ENCODE measurements around the gene IGSF9B. TPM values are rescaled to one million over a fixed set of nuclear protein-coding genes. Genes with fewer than 3 reads are reported as not detected.
A peak's percentile ranks its signal among the peaks of the same experiment; 100 is the strongest.

Gene IGSF9B
- total RNA-seq, 1 donor from 2014 or later: 91.8 TPM

DNA sequence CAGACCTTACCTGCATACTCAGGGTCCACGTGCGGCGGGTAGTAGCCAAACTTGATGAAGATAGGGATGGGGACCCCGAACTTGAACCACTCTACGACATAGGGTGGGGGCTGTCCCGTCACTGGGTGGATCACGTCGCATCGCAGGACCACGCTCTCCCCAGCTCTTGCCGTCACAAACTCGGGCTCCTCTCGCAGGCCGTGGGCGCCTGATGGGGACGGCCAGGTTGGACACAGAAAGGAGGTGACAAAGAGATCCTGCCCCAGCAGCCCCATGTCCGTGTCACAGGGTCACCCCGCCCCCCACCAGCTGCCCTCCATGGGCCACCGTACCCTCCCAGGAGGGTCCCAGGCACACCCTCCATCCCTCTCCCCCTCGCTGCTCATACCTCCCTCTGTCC is 10.7 kb downstream of the IGSF9B start:
- no peak for DNase-seq
- no peaks in the 10 kb centered on the region for H3K27me3 Mint-ChIP-seq
- H3K36me3 Mint-ChIP-seq (ENCODE audit: low read depth): peaks cover 38% of the 10 kb centered on the region
- H3K4me3 Mint-ChIP-seq: peak overlapping the region; percentile 88
- intact Hi-C loops (cut with micrococcal nuclease): loop anchor here (5.0 kb wide), 1 partner anchor 276 kb away; the partner anchor contains the start of genes NCAPD3 and VPS26B
- peak overlapping the region; percentile 97 for H3K27ac Mint-ChIP-seq
- H3K4me1 Mint-ChIP-seq: peaks cover 77% of the 10 kb centered on the region
- no peaks in the 10 kb centered on the region for H3K9me3 Mint-ChIP-seq

DNA sequence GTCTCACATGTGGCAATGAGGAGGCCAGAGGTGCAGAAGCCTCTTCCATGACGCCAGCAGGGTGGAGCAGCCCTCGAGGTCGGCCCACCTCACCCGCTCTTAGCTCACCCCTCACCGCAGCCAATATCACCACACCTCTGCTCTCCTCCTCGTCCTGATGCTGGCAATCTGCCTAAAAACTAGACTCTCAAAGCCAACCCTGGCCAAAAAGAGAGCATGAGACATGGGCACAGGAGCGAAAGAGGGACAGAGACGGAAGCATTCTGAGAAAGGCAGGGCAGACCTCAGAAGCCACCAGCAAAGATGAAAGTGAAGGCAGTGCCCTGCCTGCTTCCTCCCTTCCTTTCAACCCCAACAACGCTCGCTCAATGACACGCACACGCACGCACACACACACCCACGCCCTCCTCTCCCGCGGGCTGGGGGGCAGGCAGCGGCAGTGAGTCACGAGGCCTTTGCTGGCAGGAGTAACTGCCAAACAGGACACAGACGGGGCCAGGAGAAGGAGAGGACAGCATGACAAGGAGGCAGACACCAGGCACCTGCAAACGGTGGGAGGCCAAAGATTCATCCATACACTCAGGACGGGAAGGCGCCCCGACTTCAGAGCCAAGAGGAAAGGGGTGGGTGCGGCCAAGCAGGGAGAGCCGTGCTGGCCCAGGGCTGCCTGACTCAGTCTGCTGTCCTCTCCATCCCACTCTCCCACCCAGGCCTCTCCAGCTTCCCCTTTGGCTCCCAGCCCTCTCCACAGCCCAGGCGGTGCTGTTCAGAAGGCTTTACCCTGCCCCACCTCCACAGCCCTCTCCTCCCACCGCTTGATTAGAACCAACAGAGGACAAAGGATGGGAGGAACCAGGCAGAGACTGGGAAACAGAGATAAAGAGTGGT is 11.4 kb downstream of the IGSF9B start:
- Mint-ChIP-seq H3K27me3 (no peaks in the 10 kb centered on the region), H3K27ac (peak overlapping the region; percentile 97), H3K4me3 (peak overlapping the region; percentile 88), H3K36me3 (ENCODE audit: low read depth) (peaks cover 43% of the 10 kb centered on the region), H3K4me1 (peaks cover 80% of the 10 kb centered on the region), H3K9me3 (no peaks in the 10 kb centered on the region)
- DNase-seq: peak; percentile 95
- intact Hi-C loops (cut with micrococcal nuclease): loop anchor here (1.0 to 5.0 kb wide), 2 partner anchors 17 to 277 kb away; partner anchors contain the start of genes NCAPD3 and VPS26B

DNA sequence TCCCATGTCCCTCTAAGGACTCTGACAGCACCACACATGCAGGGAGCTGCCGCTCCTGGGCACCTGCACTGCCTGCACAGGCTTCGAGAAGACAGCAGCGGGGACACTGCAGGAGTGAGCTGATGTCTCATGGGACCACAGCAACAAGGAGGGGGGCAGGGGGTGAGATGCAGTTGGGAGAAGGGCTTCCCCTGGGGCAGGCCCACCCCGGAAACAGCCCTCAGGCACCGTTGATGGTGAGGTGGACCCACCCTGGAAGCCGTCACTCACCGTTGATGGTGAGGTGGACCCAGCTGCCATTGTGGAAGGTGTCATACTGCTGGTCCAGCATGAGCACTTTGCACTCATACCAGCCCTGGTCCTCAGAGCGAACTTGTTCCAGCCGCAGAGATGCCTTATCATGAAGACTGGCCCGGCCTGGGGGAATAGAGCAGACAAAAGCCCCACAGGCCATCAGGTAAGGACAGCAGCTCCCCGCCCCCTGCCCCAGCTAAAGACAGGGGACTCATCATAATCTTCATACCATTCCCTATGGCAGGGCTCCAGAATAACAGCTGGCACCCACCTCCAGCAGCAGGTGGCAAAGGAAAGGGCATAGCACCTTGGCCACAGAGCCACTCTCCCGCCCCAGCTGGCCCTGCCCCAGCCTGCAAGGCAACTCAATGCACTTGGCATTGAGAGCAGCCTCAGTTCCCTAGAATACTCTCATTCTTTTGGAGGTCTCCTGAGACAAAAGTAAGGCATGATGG is 12.6 kb downstream of the IGSF9B start:
- Mint-ChIP-seq H3K4me1 (peaks cover 78% of the 10 kb centered on the region), H3K9me3 (no peaks in the 10 kb centered on the region), H3K27me3 (no peaks in the 10 kb centered on the region), H3K36me3 (ENCODE audit: low read depth) (peaks cover 53% of the 10 kb centered on the region), H3K27ac (peak overlapping the region; percentile 97), H3K4me3 (peak overlapping the region; percentile 88)
- no peak for DNase-seq
- intact Hi-C loops (cut with micrococcal nuclease): no loop called here

DNA sequence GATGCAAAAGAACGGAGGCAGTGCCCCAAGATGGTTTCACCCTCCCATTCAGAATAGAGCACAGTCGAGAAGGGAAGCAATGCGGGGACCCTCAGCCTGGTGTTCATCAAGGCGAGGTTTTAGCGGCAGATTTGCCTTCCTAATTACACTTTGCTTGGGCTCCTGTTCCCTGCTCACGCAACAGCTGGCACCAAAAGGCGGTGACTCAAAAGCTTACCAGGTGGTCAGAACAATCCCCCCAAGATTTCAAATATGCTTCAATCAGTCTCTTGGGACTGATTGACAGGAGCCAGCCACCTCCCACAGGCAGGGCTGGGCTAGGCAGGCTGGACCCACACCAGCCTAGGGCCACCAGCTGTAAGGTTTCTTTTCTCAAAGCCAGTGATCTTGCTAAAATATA is 14.2 kb downstream of the IGSF9B start:
- Mint-ChIP-seq H3K9me3 (no peaks in the 10 kb centered on the region), H3K27ac (peak overlapping the region; percentile 45), H3K4me3 (peak overlapping the region; percentile 6), H3K36me3 (ENCODE audit: low read depth) (peaks cover 66% of the 10 kb centered on the region), H3K4me1 (peaks cover 71% of the 10 kb centered on the region), H3K27me3 (no peaks in the 10 kb centered on the region)
- intact Hi-C loops (cut with micrococcal nuclease): no loop called here
- no peak for DNase-seq

DNA sequence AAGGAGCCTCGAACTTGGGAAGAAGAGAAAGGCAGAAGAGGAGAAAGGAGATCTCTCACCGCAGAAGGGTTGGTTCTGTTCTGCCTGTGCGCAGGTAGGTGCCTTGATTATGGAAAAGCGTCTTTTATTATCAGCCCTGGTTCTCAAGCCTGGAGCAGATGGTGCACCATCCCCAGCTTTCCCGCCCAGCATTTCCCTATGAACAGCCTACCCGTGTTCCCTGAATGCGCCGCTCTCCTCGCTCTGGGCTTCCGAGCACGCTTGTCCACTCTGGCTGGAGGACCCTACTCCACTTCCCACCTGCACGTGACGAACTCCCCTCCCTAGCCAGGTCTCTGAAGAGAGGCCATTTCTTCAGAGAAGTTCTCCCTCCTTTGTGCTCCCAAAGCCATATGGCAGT is 15.2 kb downstream of the IGSF9B start:
- Mint-ChIP-seq H3K9me3 (no peaks in the 10 kb centered on the region), H3K4me1 (peaks cover 61% of the 10 kb centered on the region), H3K27ac (peak overlapping the region; percentile 19), H3K27me3 (no peaks in the 10 kb centered on the region), H3K4me3 (no peak overlapping the region), H3K36me3 (ENCODE audit: low read depth) (peaks cover 72% of the 10 kb centered on the region)
- no peak for DNase-seq
- intact Hi-C loops (cut with micrococcal nuclease): no loop called here

DNA sequence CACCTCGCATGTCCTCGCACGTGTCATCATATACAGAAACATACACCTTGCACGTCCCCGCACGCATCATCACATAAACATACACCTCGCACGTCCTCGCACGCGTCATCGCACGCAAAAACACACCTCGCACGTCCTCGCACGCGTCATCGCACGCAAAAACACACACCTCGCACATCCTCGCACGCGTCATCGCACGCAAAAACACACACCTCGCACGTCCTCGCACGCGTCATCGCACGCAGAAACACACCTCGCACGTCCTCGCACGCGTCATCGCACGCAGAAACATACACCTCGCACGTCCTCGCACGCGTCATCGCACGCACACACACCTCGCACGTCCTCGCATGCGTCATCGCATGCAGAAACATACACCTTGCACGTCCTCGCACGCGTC is 16.7 kb downstream of the IGSF9B start:
- no peak overlapping the region for H3K27ac Mint-ChIP-seq
- intact Hi-C loops (cut with micrococcal nuclease): no loop called here
- H3K36me3 Mint-ChIP-seq (ENCODE audit: low read depth): peaks cover 81% of the 10 kb centered on the region
- no peak overlapping the region for H3K4me3 Mint-ChIP-seq
- H3K27me3 Mint-ChIP-seq: no peaks in the 10 kb centered on the region
- no peaks in the 10 kb centered on the region for H3K9me3 Mint-ChIP-seq
- H3K4me1 Mint-ChIP-seq: peaks cover 48% of the 10 kb centered on the region
- DNase-seq: no peak

DNA sequence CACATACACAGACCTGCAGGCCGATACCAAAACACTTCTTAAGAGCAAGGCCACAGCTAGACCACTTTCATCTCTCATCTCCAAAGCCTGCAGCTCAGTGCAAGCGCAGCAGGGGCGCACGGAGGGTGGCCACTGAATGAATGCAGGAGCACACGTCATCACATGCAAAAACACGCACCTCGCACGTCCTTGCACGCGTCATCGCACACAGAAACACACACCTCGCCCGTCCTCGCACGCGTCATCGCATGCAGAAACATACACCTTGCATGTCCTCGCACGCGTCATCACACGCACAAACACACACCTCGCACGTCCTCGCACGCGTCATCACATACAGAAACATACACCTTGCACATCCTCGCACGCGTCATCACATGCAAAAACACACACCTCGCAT is 17.2 kb downstream of the IGSF9B start:
- Mint-ChIP-seq H3K27me3 (no peaks in the 10 kb centered on the region), H3K36me3 (ENCODE audit: low read depth) (peaks cover 84% of the 10 kb centered on the region), H3K9me3 (no peaks in the 10 kb centered on the region), H3K27ac (no peak overlapping the region), H3K4me3 (no peak overlapping the region), H3K4me1 (peaks cover 48% of the 10 kb centered on the region)
- intact Hi-C loops (cut with micrococcal nuclease): no loop called here
- no peak for DNase-seq

DNA sequence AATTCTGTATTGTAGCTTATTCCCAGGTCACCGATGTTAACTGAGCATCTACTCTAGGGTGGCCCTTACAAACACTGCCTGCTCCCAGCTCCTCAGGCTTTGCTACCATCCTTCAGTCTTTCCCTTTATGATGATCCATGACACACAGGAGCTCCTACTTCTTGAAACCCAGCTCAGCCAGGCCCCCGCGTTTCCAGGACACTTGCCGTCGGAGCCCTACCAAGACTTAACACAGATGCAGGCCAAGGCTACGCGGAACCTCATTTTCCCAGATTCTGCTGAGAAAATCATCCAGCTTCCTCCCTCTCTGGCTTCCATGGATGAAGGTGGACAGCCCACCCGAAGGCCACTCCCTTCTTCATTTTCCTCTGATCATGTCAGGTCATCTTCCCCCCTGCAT is 18.6 kb downstream of the IGSF9B start:
- no peak overlapping the region for H3K4me3 Mint-ChIP-seq
- H3K36me3 Mint-ChIP-seq (ENCODE audit: low read depth): peaks cover 79% of the 10 kb centered on the region
- intact Hi-C loops (cut with micrococcal nuclease): no loop called here
- peak overlapping the region; percentile 17 for H3K27ac Mint-ChIP-seq
- H3K9me3 Mint-ChIP-seq: no peaks in the 10 kb centered on the region
- no peak for DNase-seq
- H3K4me1 Mint-ChIP-seq: peaks cover 36% of the 10 kb centered on the region
- H3K27me3 Mint-ChIP-seq: no peaks in the 10 kb centered on the region

DNA sequence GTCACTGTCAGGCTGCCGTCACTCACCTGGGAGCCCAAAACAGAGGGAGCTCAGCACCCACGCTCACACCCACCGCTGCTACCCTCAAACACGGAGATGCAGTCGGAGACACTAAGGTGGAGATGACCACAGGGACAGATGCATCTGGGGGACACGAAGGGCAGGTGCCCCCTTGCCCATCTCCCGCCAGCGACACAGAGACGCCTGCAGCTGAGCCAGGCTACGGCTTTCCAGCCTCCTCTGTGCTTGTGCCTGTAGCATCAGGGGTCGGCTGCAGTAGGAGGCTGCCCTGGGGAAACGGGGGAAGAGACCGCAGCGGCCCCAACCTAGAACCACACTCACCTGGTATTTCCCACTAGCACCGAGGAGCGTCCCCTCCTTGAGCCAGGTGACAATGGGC is 19.3 kb downstream of the IGSF9B start:
- Mint-ChIP-seq H3K4me1 (peaks cover 32% of the 10 kb centered on the region), H3K36me3 (ENCODE audit: low read depth) (peaks cover 74% of the 10 kb centered on the region), H3K27me3 (no peaks in the 10 kb centered on the region), H3K9me3 (no peaks in the 10 kb centered on the region), H3K27ac (no peak overlapping the region), H3K4me3 (no peak overlapping the region)
- intact Hi-C loops (cut with micrococcal nuclease): no loop called here
- DNase-seq: no peak

DNA sequence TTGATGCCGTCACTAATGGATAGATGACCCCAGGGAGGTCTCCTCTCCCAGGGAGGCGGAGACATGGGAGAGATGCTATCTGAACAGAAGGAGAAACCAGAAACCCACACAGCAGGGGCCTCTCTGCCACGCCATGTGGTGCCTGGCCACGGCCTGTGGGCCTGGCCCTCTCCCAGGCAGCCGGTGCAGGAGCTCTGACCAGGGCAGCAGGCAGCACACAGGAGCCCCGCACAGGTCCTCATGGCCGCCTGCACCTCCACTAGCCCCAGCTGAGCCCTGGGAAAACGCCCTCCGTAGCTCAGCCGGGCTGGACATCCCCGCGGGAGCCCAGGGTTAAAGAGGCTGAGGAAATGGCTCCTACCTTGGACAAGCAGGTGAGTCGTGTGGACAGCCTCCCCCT is 19.8 kb downstream of the IGSF9B start:
- H3K27me3 Mint-ChIP-seq: no peaks in the 10 kb centered on the region
- no peaks in the 10 kb centered on the region for H3K9me3 Mint-ChIP-seq
- H3K27ac Mint-ChIP-seq: no peak overlapping the region
- no peak for DNase-seq
- H3K4me3 Mint-ChIP-seq: no peak overlapping the region
- peaks cover 31% of the 10 kb centered on the region for H3K4me1 Mint-ChIP-seq
- peaks cover 72% of the 10 kb centered on the region for H3K36me3 Mint-ChIP-seq (ENCODE audit: low read depth)
- intact Hi-C loops (cut with micrococcal nuclease): no loop called here

DNA sequence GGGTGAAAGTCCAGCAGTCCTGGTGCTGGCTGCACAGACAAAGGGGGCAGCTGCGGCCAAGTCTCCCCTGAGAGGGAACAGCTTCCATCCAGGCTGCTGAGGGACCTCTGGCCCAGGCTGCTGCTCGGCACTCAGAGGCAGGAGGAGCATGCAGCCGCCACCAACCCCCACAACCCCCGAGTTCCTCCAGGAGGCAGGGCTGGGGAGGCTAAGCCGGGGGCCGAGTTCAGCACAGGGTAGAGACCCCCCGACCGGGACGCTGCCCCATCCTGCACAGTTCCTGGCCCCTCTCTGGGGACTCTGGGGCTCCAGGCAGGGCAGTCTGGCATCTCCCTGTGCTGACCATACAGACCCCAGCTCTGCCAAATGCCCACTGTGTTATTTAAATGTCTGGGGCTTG is 20.2 kb downstream of the IGSF9B start:
- Mint-ChIP-seq H3K27me3 (no peaks in the 10 kb centered on the region), H3K4me3 (no peak overlapping the region), H3K27ac (no peak overlapping the region), H3K9me3 (no peaks in the 10 kb centered on the region), H3K36me3 (ENCODE audit: low read depth) (peaks cover 70% of the 10 kb centered on the region), H3K4me1 (peaks cover 28% of the 10 kb centered on the region)
- DNase-seq: no peak
- intact Hi-C loops (cut with micrococcal nuclease): no loop called here

DNA sequence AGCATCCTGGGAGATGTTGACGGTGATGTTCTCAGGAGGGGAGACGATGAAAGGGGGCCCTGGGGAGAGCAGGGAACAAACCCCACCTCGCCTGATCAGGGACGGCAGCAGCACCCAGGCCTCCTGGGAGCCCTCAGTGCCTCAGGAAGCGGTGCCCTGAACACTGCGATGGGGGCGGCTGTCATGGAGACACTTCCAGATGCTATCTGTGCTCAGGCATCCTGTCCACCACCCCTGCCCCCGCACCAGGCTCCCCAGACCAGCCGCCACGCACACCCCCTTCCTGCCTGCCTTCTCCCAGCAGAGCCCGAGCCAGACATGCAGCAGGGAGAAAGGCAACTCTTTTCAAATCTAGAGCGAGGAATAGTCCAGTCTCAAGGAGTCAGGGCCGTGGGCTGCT is 20.6 kb downstream of the IGSF9B start:
- Mint-ChIP-seq H3K27ac (no peak overlapping the region), H3K4me1 (peaks cover 27% of the 10 kb centered on the region), H3K9me3 (no peaks in the 10 kb centered on the region), H3K4me3 (no peak overlapping the region), H3K27me3 (no peaks in the 10 kb centered on the region), H3K36me3 (ENCODE audit: low read depth) (peaks cover 66% of the 10 kb centered on the region)
- DNase-seq: no peak
- intact Hi-C loops (cut with micrococcal nuclease): no loop called here

DNA sequence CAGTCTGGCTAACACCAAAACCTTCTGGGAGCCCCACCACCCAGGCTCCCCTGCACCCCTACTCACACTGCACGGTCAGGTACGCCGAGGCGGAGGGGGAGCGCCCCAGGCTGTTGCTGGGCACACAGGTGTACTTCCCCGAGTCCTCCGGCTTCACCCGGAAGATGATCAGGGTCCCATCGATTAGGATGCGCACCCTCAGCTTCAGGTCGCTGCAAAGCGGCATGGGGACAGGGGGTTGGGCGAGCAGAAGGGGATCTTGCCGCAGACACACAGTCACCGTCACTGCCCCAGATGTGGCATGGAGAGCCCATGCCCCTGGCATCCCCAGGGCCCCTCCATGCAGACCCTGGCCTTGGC is 21.2 kb downstream of the IGSF9B start:
- Mint-ChIP-seq H3K27me3 (no peaks in the 10 kb centered on the region), H3K9me3 (no peaks in the 10 kb centered on the region), H3K4me3 (no peak overlapping the region), H3K4me1 (peaks cover 27% of the 10 kb centered on the region), H3K27ac (no peak overlapping the region), H3K36me3 (ENCODE audit: low read depth) (peaks cover 63% of the 10 kb centered on the region)
- intact Hi-C loops (cut with micrococcal nuclease): no loop called here
- no peak for DNase-seq
